Measurements from ENCODE around the gene SLC5A8.

SLC5A8 gene

DNA sequence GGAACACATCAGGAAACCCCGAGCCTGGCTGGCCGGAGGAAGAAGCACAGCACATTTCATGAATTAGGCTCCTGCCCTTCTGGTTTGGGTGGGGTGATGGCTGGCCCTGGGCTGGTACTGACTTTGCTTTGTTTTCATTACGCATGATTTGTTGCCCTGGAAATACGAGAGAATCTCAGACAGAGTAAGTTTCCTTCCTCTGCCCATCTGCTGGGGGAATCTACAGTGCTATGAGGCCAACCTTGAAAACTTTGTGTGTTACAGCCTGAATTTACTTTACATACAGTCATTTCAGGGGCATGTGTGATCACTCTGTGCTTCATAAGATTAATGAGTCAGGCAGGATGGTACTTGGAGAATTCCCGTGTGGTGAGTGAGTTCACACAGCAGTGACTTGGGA lies 20.5 kb upstream of the SLC5A8 start:
- TF ChIP-seq ZNF529 (tag by site-specific recombination; IDR thresholded peaks at IDR 0.05; ENCODE audit: insufficient replicate concordance) = no peak
- TF ChIP-seq ZBTB20 (tag by site-specific recombination; IDR thresholded peaks at IDR 0.05) = no peak
- TF ChIP-seq ZBTB1 (tag by site-specific recombination; IDR thresholded peaks at IDR 0.05) = no peak
- no peak for TF ChIP-seq REPIN1 (tag by site-specific recombination; IDR thresholded peaks at IDR 0.05; ENCODE audit: low read depth)
- TF ChIP-seq, protein P1, sequence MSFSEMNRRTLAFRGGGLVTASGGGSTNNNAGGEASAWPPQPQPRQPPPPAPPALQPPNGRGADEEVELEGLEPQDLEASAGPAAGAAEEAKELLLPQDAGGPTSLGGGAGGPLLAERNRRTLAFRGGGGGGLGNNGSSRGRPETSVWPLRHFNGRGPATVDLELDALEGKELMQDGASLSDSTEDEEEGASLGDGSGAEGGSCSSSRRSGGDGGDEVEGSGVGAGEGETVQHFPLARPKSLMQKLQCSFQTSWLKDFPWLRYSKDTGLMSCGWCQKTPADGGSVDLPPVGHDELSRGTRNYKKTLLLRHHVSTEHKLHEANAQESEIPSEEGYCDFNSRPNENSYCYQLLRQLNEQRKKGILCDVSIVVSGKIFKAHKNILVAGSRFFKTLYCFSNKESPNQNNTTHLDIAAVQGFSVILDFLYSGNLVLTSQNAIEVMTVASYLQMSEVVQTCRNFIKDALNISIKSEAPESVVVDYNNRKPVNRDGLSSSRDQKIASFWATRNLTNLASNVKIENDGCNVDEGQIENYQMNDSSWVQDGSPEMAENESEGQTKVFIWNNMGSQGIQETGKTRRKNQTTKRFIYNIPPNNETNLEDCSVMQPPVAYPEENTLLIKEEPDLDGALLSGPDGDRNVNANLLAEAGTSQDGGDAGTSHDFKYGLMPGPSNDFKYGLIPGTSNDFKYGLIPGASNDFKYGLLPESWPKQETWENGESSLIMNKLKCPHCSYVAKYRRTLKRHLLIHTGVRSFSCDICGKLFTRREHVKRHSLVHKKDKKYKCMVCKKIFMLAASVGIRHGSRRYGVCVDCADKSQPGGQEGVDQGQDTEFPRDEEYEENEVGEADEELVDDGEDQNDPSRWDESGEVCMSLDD (tag by site-specific recombination; IDR thresholded peaks at IDR 0.05) = no peak
- TF ChIP-seq, protein P2, sequence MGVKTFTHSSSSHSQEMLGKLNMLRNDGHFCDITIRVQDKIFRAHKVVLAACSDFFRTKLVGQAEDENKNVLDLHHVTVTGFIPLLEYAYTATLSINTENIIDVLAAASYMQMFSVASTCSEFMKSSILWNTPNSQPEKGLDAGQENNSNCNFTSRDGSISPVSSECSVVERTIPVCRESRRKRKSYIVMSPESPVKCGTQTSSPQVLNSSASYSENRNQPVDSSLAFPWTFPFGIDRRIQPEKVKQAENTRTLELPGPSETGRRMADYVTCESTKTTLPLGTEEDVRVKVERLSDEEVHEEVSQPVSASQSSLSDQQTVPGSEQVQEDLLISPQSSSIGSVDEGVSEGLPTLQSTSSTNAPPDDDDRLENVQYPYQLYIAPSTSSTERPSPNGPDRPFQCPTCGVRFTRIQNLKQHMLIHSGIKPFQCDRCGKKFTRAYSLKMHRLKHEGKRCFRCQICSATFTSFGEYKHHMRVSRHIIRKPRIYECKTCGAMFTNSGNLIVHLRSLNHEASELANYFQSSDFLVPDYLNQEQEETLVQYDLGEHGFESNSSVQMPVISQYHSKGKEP (tag by site-specific recombination; IDR thresholded peaks at IDR 0.05) = no peak
- no peak for TF ChIP-seq ZNF121 (tag by site-specific recombination; IDR thresholded peaks at IDR 0.05)
- no peak for TF ChIP-seq HOXA7 (CRISPR knock-in tag; IDR thresholded peaks at IDR 0.05; ENCODE audit: borderline replicate concordance)
- TF ChIP-seq GLIS1 (tag by site-specific recombination; IDR thresholded peaks at IDR 0.05) = no peak
- TF ChIP-seq ZNF561 (tag by site-specific recombination; IDR thresholded peaks at IDR 0.05; ENCODE audit: borderline replicate concordance) = no peak
- Histone ChIP-seq H3K9me3 (ENCODE audit: control insufficient read depth, insufficient read depth, low read depth, low read length) (no peaks in the 10 kb centered on the region), H3K4me1 (ENCODE audit: control insufficient read depth, insufficient read depth, low read length) (no peaks in the 10 kb centered on the region), H3K36me3 (ENCODE audit: control insufficient read depth in 2 of 2, insufficient read depth in 1 of 2, low read length in 2 of 2) (no peaks in the 10 kb centered on the region), H3K27ac (ENCODE audit: extremely low read depth, low read depth, low read length) (no peak overlapping the region), H3K4me3 (ENCODE audit: low read depth, low read length) (no peak overlapping the region)
- ChIA-PET POLR2A (no interaction called here), CTCF (no interaction called here)

DNA sequence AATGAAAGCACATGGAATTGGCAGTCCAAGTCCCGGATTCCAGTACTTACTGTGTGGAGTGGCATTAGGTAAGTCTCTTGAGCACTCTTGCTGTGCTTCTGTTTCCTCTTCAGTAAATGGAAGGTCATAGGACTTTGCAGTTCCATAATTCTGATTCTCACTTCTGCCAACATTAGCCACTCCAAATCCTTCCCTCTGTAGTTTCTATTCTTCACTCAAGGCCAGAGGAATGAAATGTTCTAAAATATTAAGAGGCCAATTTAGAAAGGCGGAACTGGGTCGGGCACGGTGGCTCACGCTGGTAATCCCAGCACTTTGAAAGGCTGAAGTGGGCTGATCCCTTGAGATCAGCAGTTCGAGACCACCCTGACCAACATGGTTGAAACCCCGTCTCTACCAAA lies 19.8 kb upstream of the SLC5A8 start:
- Histone ChIP-seq H3K27ac (ENCODE audit: extremely low read depth, low read depth, low read length) (no peak overlapping the region), H3K9me3 (ENCODE audit: control insufficient read depth, insufficient read depth, low read depth, low read length) (no peaks in the 10 kb centered on the region), H3K36me3 (ENCODE audit: control insufficient read depth in 2 of 2, insufficient read depth in 1 of 2, low read length in 2 of 2) (no peaks in the 10 kb centered on the region), H3K4me3 (ENCODE audit: low read depth, low read length) (no peak overlapping the region), H3K4me1 (ENCODE audit: control insufficient read depth, insufficient read depth, low read length) (no peaks in the 10 kb centered on the region)
- ChIA-PET POLR2A (no interaction called here), CTCF (no interaction called here)
- TF ChIP-seq ZNF658 (tag by site-specific recombination; IDR thresholded peaks at IDR 0.05) = no peak
- TF ChIP-seq ZNF571 (tag by site-specific recombination; IDR thresholded peaks at IDR 0.05) = no peak
- no peak for TF ChIP-seq ZNF664 (tag by site-specific recombination; IDR thresholded peaks at IDR 0.05)
- TF ChIP-seq ZNF138 (tag by site-specific recombination; IDR thresholded peaks at IDR 0.05; ENCODE audit: borderline replicate concordance) = no peak
- TF ChIP-seq ZNF114 (tag by site-specific recombination; IDR thresholded peaks at IDR 0.05) = no peak
- no peak for TF ChIP-seq ZNF266 (tag by site-specific recombination; IDR thresholded peaks at IDR 0.05; ENCODE audit: low read depth)
- TF ChIP-seq ZNF146 (tag by site-specific recombination; IDR thresholded peaks at IDR 0.05) = no peak

DNA sequence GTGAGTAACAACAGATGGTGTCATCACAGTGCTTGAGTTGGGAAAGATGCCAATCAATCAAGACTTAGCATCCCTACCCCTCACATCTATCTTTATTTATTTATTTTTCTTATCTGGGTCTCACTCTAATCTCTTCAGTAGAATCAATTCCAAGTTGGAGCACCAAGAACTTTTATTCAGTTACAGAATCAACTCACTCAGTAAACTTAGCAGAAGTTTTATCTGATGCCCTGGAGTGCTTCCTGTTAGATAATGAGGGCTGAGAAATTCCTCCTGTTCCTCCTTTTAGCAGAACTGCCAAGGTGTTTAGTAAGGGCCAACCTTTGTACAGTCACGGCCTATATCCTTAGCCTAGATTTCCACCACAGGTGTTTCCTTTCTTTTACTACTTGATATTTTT lies 11.3 kb upstream of the SLC5A8 start:
- H3K27ac ChIP-seq (ENCODE audit: extremely low read depth, low read depth, low read length) = no peak overlapping the region
- CTCF ChIA-PET = interaction anchor here (0.6 kb wide), 1 partner anchor 121 kb away, joined by 5 read pairs; no protein-coding TSS in a partner anchor
- H3K36me3 ChIP-seq (ENCODE audit: control insufficient read depth in 2 of 2, insufficient read depth in 1 of 2, low read length in 2 of 2) = no peaks in the 10 kb centered on the region
- 0 out of 2 replicates have a peak, but pooled peaks cover 3% of the 10 kb centered on the region for H3K4me1 ChIP-seq (ENCODE audit: control insufficient read depth, insufficient read depth, low read length)
- H3K9me3 ChIP-seq (ENCODE audit: control insufficient read depth, insufficient read depth, low read depth, low read length) = no peaks in the 10 kb centered on the region
- H3K4me3 ChIP-seq (ENCODE audit: low read depth, low read length) = no peak overlapping the region
- POLR2A ChIA-PET = no interaction called here
- TF ChIP-seq, protein P3, sequence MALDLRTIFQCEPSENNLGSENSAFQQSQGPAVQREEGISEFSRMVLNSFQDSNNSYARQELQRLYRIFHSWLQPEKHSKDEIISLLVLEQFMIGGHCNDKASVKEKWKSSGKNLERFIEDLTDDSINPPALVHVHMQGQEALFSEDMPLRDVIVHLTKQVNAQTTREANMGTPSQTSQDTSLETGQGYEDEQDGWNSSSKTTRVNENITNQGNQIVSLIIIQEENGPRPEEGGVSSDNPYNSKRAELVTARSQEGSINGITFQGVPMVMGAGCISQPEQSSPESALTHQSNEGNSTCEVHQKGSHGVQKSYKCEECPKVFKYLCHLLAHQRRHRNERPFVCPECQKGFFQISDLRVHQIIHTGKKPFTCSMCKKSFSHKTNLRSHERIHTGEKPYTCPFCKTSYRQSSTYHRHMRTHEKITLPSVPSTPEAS (tag by site-specific recombination; IDR thresholded peaks at IDR 0.05) = no peak
- TF ChIP-seq ZNF426 (tag by site-specific recombination; IDR thresholded peaks at IDR 0.05) (no peak), ZNF404 (tag by site-specific recombination; IDR thresholded peaks at IDR 0.05) (no peak), YY2 (tag by site-specific recombination; IDR thresholded peaks at IDR 0.05) (no peak), SCRT2 (tag by site-specific recombination; IDR thresholded peaks at IDR 0.05) (no peak), ZNF792 (tag by site-specific recombination; IDR thresholded peaks at IDR 0.05) (no peak)
- TF ChIP-seq, protein P4, sequence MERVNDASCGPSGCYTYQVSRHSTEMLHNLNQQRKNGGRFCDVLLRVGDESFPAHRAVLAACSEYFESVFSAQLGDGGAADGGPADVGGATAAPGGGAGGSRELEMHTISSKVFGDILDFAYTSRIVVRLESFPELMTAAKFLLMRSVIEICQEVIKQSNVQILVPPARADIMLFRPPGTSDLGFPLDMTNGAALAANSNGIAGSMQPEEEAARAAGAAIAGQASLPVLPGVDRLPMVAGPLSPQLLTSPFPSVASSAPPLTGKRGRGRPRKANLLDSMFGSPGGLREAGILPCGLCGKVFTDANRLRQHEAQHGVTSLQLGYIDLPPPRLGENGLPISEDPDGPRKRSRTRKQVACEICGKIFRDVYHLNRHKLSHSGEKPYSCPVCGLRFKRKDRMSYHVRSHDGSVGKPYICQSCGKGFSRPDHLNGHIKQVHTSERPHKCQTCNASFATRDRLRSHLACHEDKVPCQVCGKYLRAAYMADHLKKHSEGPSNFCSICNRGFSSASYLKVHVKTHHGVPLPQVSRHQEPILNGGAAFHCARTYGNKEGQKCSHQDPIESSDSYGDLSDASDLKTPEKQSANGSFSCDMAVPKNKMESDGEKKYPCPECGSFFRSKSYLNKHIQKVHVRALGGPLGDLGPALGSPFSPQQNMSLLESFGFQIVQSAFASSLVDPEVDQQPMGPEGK (tag by site-specific recombination; IDR thresholded peaks at IDR 0.05) = no peak
